ENCODE results near the gene C1orf141. TPM values are rescaled to one million over a fixed set of nuclear protein-coding genes. Genes with fewer than 3 reads are reported as not detected.

C1orf141 gene
- total RNA-seq, result not detected in 2 replicates

GRCh38 chr1:67134695-67135094, at the start of gene C1orf141:
TSS of gene C1orf141 (minus strand) at chr1:67134970. CDS start at chr1:67127240, 7,730 bp downstream.

GRCh38 chr1:67166196-67166595, 31.4 kb upstream of the C1orf141 start, which contains the start of gene IL23R:
TSS of gene IL23R (plus strand) at chr1:67166454. CDS start at chr1:67168121, 1,667 bp downstream.

GRCh38 chr1:67053785-67054772, 80.7 kb downstream of the C1orf141 start, which contains the start of gene SLC35D1:
TSS of gene SLC35D1 (minus strand) at chr1:67054148. CDS start at chr1:67054013, 135 bp downstream.

Other genes starting within 250 kb of the C1orf141 start
- 3.3 and 7.2 TPM in 2 replicates for gene DNAI4, start 210.1 kb downstream of the C1orf141 start, total RNA-seq
- gene MIER1, start 210.0 kb downstream of the C1orf141 start, total RNA-seq, result 37.2 and 42.0 TPM in 2 replicates
- gene SLC35D1, start 80.8 kb downstream of the C1orf141 start, total RNA-seq, result 20.4 and 24.7 TPM in 2 replicates
- under 0.01 TPM in 1 of 2 replicates, not detected in the other for gene IL23R, start 31.5 kb upstream of the C1orf141 start, total RNA-seq
- not detected in 2 replicates for gene IL12RB2, start 172.9 kb upstream of the C1orf141 start, total RNA-seq